HS-27A (cell line): ENCODE data around the gene RAD18.
A peak's percentile ranks its signal among the peaks of the same experiment; 100 is the strongest.

Experiments
- DNase-seq: peaks from one replicate; pipeline ENCODE4 v3.0.0-alpha.2; 2012; ENCODE audit warnings: low read depth, missing footprints

The RAD18 gene

DNA sequence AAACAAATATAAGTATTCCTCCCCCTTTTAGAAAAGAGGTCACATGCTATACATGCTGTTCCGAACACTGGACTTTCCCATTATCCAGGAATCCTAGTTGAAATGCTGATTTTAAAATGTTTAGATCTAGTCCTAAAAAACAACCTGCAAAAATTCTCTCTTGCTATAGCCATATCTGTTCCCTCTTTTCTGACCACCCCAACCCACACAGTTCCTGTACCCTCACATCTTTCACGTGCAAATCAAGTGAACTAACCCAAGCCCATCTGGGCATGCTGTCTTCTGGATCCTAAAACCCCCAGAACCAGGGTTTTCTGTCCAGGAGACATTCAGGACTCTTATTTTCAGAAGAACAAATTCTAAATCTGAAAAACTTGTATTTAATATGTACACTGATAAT, 67.4 kb downstream of the RAD18 start:
- DNase-seq: no peak

DNA sequence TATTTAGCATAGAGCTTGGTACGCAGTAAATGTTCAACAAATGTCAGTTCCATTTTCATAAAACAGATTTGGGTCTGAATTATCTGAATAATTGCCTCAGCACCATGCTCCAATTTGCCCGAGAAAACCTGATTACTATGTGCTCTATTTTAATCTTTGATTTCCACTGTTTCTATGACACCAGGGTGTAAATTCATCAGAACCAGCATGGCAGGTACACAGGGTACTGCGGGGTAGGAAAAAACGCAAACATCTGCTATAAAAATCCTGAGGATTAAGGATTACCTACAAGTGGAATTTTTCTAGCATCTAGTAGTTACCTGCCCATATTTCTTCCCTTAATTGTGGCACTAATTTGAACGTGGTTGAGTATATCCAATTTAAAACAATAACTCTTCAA, 70.3 kb downstream of the RAD18 start:
- DNase-seq: no peak

DNA sequence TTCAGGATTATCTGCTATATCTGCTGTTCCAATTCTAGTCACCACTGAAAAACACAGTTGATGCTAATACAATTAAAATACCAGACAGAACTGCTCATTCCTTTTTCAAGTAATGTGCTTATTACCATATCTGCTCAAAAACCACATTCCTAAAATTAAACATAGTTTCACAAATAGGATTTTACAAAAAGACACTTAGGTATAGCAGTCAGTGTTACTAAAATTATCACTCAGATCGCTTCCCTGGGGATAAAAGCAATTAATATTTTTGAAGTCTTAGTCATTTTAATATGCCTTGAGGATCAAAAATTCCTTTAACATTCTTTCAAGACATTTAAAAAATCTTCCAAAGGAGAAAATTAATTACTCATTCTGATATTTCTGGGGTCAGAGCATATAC, 71.5 kb downstream of the RAD18 start:
- DNase-seq: no peak

DNA sequence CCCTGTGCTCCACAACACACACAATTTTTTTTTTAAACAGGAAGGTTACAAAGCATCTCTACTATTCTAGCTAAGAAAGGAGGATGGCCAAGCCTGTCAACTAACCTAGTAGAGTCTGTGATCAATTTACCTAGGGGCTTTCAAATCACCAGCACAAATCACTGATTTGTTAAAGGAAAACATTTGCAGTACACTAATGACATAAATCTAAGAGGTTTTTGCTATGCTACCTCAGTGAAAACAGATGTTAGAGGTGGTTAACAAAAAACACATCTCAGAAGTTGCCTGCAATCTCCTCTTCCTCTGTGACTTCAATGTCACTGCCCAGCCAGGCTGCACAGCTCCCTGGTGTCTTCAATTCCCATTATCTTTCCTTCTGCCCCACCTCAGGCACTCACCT, 72.0 kb downstream of the RAD18 start:
- DNase-seq: no peak

DNA sequence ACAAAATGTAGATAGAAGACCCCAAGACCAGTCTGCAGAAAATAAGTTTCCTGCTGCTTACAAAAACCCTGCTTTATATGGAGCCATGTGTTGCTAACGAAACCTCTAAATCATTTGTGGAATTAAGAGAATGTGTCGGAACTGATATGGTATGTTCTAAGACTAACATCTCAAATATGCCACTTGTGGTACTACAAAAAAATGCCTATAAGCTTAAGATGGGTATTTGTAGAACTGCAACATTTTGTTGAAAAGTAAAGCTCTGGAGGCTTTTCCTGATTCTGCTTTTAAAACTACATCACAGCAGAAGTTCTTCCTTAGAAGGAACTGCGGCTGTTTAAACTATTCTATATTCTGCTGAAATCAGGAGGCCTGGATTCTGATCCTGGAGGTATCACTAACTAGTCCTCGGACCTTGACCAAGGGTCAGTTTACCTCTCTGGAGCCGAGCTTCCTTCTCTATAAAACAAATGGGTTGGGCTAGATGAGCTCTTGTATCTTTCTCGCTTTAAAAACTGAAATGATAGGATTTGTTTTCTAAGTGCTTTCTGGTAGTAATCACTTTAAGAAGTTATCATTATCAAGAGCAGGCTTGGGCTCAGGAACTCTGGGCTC, 74.9 kb downstream of the RAD18 start:
- peak; percentile 93 for DNase-seq

DNA sequence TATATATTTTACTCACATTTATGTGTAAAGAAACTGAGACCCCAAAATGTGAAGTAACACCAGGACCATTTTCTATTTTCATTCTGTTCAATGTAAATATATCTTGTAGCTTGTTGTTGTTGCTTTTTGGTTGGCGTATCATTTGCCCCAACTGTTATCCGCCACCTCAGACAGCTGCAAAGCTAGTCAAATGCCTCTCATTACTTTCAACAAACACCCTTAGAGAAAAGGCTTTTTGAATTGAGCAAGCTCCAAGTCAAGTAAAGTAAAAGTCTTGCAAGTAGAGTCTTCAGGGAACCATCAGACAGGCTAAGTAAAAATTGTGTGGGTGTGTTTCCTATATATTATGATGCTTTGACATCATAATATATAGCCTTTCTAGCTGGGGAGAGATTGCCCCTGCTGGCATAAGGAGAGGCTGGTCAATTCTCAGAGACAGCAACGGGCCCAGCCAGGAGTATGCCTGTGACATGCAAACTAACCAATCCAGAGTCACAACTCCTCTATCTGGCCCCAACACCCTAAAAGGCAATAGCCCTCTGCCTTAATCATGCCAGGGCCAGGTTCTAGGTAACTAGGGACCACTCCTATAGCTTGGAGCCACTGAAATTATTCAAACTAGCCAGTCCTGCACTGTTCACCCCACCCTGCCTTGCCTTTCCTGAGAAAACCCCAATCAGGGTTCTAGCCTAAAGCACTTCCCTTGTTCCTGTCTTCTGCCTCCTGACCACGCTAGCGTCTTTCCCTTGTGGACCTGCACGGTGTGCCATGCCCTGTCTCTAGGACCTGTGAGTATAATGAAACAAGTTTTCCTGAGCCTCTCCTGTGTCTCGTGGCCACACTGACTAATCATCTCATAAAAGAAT, 75.6 kb downstream of the RAD18 start:
- DNase-seq: no peak

DNA sequence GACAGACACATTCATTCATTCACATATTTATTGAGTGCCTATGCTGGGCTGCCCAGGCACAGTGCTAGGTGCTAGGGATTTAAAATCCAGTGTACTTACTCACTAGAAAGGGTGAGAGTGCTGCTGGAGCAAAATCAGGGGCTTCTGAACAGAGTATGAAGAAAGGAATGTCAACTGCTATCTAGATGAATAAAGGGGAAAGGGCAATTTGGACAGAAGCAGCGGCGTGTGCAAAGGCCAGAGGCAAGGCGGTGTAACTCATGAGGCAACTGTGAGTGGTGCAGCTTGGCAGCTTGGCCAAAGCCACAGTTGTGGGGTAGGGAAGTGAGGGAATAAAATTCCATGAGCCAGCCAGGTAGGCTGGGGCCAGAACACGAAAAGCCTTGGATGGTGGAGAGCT, 76.7 kb downstream of the RAD18 start:
- peak; percentile 76 for DNase-seq

DNA sequence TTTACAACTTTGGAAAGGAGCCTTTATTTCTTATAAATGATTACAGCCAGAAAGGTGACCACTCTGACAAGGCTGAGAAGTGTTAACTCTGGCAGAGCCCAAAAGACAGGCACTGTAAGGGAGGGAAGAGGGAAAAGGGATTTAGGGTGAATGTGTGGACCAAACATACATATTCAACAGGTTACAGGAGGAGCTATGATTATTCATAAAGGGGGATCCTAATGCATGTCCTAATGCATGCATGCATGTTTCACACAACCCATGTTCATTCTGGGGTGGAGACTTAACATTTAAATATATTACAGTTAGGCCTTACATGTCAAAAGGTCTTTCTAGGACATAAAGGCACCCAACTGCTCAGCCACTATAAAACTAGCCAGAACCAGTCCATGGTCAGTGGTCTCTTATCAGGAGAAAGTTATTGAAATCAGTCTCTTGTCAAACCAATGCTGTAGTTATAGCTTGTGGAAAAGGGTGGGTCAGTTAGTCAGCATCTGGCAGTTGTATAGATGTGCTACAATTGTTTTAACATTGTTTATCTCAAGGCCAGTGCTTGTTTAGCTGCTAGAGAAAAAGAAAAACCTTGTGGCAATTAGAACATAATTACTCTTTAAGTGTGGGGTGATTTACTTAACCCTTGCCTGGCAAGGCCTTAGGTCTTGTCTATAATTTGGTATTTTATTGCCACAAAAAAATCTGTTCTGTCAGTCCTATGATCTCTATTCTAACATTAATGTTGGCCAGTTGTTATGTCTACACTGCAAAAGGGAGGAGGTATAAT, 77.5 kb downstream of the RAD18 start:
- DNase-seq: no peak

DNA sequence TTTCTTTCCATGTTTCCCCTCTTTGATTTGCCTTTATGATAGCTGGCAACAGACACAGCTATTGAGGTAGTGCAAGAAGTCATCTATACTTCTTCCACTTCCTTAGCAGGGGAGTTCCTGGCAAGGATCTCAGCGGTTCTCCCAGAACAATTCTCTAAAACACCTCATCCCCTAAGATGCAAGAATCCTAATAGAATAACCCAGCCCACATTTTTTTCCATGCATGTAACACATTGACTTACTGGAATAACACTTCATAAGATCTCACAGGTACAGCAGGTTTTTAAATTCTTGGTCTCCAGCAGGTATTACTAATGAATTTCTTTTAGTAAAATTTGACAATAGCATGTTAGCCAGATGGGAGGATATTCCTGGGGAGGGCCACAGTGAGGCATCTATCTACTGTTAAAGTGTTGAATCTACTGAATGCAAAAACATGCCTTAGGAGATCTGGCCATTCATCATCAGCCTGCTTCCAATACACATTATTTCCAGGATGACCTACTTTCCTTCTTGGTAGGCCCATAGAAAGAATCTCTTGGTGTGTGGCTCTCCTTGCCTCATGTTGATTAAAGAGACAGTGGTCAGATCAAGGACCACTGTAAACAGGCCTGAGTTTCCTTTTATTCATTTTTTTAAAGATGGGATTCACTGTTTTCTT, 78.5 kb downstream of the RAD18 start:
- DNase-seq: no peak

DNA sequence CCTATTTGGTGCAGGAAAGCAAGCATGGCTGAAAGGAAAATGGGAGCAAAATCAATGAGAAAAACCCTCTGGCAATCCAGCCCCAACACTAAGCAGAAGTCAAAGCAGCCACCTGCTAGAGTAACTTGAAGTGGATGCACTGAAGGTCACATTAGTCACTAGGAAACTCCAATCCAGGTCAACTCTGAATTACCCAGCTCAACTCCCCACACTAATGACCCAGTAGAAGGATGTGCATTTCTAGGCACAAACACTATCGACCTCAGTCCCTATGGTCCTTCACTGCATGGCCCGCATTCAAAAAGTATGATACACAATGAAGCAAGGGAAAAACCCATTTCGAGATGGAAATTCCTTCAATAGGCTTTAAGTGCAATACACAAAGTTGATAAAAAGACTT, 80.6 kb downstream of the RAD18 start:
- no peak for DNase-seq

DNA sequence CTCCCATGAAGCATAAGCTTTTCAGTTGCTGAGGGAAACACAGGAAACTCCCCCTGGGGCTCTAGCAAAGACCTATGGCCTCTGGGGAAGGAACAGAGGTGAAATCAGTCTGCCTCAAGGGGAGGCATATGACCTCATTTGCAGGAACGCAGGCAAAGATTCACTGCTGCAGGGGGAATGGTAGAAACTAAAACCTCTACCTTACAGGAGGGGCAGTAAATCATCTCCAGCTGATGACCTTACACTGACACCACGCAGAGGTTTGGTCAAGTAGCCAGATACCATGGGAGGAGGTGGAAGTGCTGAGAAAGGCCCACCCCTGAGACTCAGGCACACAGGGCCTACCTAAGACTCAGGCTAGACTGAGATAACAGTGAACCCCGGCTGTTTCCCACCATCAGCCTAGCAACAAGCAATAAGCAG, 81.1 kb downstream of the RAD18 start:
- no peak for DNase-seq

DNA sequence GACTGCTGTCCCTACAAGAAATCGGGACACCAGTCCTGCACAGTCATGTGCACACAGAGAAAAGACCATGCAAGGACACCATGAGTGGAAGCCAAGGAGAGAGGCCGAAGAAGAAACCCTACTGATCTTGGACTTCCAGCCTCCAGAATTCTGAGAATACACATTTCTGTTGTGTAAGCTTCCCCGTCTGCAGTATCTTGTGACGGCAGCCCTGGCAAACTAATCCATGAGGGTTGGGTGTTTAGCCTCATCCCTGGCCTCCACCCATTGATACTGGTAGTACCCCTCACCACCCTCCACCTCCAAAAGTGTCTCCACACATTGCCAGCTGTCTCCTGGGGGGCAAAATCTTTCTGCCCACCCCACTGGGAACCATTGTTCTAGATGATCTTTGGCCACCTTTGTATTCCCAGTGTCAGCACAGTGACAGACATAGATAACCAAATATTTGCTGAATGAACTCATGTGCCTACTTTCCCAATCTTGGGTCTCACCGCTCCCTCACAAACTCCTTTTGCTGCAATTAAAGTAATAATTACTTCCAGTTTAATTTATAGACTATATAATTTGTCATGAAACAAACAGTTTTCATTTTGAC, 83.8 kb downstream of the RAD18 start:
- no peak for DNase-seq

DNA sequence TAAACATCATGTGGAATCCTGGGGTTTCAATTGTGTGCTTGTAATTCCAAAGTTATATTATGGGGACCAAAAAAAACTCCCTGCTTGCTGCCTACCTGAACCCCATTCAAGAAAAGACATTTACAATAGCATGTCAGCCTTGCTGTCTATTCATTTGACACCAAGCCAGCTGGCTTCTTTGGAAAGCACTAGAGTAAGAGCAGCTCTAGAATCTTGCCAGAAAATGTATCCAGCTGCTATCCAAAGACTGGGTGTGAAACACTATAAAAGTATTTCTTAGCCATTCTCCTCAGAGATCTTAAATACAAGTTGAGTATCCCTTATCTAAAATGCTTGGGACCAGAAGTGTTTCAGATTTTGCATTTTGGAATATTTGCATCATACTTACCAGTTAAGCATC, 87.4 kb downstream of the RAD18 start:
- no peak for DNase-seq

DNA sequence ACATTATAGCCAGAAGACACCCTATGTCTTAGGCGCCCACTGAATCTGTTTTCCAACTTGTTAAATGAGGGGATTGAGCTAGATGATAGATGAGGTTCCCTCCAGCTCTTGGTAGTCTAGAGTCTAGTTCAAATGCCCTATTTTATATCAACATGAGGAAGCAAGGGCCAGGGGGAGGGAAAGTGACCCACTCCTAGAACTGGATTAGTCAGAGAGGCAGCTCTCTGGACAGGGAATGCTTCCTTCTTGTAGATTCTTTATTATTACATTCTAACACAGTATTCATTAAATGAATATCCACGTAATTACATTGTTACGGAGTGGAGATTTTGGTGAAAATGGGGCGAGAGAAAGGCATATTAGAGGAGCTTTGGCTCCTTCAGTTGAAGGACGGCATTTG, 89.5 kb downstream of the RAD18 start:
- no peak for DNase-seq

DNA sequence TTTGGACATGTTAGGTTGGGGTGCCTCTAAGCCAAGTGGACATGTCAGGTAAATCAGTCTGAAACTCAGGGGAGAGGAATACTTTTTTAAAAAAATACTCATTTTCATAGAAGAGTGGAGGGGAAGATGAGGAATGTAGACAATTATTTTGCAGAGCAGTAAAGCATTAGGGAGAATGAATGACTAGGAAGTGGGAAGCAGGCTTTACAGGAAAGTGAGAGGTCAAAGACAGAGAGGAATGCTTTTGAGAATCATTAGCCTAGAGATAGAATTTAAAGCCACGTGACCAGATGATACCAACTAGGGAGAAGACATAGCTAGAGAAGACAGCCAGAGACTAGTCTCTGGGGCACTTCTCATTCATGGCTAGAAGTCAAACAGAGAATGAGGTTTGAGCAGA, 91.0 kb downstream of the RAD18 start:
- no peak for DNase-seq

DNA sequence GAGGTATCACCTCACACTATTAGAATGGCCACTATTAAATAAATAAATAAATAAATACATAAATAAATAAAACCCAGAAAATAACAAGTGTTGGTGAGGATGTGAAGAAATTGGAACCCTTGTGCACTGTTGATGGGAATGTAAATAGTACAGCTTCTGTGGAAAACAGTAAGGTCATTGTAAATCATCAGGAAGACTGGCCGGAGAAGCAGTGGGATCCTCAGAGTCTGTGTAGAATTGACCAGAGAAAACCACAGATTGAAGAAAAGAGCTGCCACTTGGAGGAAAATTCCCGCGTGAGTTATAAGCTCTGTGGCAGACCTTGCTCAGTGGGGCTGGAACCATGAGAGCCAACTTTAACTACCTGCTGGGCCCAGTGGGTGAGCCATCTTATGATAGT, 92.0 kb downstream of the RAD18 start:
- no peak for DNase-seq

DNA sequence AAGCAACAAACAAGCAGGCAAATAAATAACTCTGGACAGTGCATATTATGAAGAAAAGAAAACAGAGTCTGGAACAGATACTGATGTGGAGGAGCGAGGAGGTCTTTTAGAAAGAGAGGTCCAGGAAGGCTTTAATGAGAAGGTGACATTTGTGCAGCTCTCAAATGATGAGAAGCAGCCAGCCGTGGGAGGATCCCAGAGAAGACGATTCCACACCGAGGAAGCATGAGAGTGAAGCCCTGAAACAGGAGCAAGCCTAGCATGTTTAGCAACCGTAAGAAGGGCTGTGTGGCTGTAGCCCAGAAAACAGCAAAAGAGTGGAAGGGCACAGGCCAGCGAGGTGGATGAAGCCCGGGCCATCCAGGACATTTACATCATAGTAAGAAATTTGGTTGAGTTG, 93.1 kb downstream of the RAD18 start:
- DNase-seq: no peak

DNA sequence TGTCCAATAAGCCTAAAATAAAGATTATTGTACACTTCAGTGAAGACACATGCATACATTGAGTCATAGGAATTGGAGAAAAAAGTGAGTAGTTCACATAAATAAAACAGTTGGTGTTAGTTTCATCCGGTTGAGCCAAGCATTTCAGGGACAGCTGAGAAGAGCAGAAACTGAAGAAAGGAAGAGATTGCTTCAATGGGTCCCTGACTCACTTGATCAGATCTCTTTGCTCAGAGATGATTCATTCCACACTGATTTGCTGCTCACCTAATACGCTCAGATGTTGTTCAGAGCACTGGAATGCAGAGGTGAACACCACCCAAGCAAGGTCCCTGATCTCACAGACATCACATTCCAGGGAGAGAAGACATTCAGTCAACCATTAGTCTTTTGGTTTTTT, 93.7 kb downstream of the RAD18 start:
- peak; percentile 97 for DNase-seq

DNA sequence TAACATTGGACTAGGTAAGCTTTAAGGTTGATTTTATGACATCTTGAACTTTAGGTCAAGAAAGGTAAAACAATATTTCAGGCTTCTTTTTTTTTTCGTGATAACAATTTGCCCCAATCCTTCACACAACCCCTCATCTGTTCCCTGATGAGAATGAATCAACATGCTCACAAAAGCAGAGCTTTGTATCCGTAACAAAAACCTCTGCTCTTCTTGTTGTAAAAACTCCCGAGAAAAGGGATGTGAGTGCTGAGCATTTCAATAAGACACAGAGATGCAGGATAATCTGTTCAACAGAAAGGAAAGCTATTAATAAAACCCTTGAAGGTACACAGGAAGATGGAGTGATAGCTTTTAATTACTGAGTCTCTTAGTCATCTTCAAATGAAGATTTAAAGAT, 94.3 kb downstream of the RAD18 start:
- no peak for DNase-seq

DNA sequence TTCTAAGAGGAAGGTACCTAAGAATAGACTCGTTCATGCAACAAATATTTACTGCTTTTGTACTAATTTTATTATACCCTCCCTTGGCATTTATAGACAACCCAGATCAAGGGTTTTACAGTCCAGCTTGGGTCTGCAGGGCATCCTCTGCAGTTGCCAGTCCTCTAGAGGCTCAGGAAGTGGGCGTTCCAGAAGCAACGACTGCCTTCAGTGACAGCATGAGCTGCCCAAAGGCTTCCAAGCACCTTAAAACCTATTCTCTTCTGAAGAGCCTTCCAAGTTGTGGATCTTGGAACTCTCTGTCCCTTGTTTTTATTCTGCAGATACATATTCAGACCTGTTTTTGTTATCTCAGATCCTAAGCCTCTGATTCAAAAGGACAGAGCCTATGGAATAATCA, 95.6 kb downstream of the RAD18 start:
- DNase-seq: no peak

DNA sequence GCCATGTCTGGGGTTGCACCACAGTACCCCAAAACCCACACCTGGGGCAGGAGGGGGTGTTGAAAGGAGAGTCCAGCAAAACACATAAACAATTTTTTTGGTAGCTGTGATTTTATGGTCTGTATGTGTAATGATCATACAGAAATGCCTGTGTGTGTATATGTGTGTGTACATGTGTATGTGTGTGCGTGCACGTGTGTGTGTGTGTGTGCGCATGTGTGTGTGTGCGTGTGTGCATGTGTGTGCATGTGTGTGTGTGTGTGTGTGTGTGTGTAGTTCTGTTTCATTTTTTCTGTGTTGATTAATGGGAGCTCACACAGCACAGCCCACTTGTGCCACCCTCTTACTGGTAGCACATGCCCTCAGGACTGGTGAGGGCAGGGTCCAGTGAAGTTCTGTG, 97.6 kb downstream of the RAD18 start:
- DNase-seq: no peak
